Hematopoietic multipotent progenitor cell treated with erythropoietin and hydrocortisone succinate and interleukin-3 and kit ligand, for 6 days (in vitro differentiated cells): ENCODE measurements around the gene GGT7.
A peak's percentile ranks its signal among the peaks of the same experiment; 100 is the strongest.
"Not testable (repeated sequence)": the region's sequence is repeated elsewhere in the genome, so short reads cannot be mapped to it uniquely, and the experiment has no call there.

Experiments used
- DNase-seq: peaks from one replicate; pipeline ENCODE4 v3.0.0-alpha.2; 2015

Gene GGT7

DNA sequence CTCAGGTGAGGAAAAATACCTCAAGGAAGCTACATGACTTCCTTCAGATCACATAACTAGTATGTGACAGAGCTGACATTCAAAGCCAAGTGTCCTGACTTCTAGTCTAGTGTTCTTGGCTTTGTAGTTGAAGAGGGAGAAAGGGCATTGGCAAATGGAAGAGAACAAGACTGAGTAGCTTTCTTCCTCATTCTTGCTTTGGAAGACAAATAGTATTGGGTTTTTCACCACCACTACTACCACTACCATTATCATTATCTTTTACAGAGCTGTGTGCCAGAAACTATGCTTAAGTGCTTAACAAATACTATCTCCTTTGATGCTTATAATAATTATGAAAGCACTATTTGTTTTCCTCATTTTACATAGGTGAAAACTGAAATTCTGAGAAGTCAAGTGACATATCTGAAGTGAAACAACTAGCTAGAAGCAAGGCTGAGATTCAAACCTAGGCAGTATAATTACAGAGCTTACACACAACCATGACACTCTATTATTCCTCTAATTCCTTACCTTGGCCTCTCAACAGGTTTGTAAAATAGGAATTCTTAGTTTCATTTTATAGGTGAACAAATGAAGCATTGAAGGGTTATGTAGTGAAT, 10.5 kb upstream of the GGT7 start:
- no peak for DNase-seq

DNA sequence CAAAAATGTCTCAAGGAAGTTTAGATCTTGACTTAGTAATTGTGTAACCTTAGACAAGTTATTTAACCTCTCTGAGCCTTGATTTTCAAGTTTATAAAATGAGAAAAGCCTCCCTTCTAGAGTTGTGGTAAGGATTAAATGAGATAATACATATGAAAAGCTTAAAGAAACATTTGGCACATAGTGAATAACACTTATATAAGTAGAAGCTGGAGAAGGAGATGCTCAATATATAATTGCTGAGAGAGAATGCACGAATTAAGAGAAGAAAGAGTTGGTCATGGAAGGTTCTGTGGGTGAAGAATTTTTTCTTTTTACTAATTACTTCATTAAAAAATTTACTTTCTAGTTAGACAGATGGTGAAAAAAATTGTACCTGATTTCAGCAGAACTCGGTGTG, 9.0 kb upstream of the GGT7 start:
- DNase-seq: no peak

DNA sequence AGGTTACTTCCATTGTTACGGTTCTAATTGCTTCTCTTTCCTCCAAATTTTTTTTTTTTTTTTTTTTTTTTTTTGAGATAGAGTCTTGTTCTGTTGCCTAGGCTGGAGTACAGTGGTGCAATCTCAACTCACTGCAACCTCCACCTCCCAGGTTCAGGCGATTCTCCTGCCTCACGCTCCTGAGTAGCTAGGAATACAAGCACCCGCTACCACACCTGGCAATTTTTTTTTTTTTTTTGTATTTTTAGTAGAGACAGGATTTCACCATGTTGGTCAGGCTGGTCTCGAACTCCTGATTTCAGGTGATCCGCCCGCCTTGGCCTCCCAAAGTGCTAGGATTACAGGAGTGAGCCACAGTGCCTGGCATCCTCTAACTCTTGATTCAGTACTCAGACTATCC, 8.3 kb upstream of the GGT7 start:
- DNase-seq: not testable (repeated sequence)

DNA sequence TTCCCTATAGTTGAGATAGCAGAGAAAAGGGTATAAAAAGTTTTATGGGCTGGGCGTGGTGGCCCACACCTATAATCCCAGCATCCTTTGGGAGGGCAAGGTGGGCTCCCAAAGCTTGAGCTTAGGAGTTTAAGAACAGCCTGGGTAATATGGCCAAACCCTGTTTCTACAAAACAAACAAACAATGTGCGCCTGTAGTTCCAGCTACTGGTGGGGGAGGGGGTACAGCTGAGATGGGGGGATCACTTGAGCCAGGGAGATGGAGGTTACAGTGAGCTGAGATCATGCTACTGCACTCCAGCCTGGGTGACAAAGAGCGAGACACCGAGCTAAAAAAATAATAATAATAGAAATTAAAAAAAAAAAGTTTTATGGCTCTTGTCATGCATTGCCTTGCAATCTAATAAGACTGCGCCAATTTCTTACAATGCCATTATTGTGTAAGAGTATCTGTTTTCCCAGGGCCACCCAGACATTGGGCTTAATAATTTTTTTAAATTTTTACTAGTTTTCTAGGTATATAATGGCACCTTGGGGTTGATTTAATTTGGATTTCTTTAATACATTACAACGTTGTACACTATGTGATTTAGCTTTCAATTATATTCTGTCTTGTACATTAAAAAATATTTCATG, 7.7 kb upstream of the GGT7 start:
- no peak for DNase-seq

DNA sequence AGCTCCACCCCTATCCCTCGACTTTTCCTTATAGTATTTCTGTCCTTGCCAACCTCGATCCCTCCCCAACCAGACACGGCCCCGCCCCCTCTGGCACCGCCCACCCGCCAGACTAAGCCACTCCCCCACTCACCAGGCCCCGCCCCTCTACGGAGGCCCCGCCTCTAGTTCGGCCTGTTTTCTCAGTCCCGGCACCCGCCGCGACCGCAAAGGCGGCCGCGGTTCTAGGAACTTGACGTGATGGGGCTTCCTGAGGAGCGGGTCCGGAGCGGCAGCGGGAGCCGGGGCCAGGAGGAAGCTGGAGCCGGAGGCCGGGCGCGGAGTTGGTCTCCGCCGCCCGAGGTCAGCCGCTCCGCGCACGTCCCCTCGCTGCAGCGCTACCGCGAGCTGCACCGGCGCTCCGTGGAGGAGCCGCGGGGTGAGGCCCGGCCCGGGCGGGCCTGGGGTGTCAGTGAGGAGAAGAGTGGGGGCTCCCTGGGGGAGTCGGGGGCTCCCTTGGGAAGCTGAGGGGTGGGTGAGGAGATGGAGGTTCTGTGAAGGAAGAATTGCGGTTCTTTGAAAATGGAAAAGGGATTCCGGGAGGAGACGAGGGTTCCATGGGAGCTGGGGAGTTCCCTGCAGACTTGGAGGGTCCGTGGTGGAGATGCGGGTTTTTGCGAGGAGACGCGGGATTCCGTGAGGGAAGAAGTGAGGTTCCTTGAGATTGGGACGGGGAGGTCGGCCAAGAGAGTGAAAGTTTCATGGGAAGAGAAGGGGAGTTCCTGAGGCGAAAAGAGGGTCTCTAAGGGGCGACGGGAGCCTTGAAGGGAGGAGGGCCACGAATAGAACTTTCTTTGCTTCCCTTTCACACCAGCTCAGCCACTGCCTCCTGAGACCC, 4.0 kb upstream of the GGT7 start, which contains the start of gene ACSS2:
Gene ACSS2, plus strand, starts transcription at position 207 of the 877 bp plus-strand sequence. Its CDS starts 34 bp downstream, at position 241.
- DNase-seq: no peak

DNA sequence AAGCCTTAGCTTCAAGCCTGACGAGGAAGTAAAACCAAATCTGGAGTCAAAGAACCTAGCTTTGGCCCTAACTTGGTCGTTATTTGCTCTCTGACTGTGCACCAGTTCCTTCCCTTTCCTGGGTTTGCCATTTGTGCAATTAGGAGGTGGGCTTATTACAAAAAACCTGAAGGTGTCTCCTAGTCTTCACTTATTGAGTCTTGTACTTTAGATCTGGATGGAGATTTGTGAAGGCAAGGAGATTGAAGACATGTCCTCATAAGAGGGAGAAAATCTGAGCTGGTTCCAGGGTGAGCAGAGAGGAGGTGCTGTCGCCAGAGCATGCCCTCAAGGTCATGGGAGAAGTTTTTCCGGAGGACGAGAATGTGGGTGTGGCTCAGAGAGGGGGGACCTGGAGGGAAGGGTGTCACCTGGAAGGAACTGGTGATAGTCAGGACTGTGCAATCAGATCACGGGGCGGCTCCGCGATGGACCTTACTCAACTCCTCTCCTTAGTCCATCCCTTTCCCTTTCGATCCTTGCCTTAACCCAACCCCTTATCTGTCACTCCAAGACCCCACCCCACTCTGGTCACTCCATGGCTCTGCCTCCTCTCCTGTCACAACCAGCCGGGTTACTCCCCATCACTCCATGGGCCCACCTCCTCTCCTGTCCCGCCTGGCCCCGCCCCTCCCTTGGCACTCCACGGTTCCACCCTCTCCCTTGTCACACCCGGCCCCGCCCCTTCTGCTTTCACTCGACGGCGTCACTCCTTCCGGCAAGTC, 3.2 kb upstream of the GGT7 start:
- DNase-seq: peak; percentile 99

DNA sequence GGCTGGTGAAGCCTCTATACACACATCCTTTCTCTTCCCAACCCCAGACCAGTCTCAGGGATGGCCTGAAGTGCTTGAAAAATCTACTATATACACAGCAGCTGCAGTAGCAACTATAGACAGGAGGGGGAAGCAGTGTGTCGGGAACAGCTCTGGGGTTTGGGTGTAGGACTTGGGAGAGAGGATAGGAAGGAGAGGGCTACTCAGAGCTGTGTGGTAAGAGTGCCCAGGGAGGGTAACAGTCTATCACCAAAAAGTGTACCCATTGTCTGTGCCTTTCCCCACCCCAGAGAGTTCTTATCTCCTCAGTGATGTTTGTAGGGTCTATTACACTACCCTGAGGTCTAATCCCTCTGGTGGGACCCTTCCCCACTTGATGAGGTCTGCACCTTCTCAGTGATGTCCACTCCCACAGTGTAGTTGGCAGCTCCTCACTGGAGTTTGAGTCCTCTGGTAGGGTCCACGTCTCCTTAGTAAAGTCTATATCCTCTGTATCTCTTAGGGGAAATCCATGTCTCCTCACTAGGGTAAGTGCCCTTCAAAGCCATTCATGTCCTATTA, 1.5 kb upstream of the GGT7 start:
- peak; percentile 93 for DNase-seq

DNA sequence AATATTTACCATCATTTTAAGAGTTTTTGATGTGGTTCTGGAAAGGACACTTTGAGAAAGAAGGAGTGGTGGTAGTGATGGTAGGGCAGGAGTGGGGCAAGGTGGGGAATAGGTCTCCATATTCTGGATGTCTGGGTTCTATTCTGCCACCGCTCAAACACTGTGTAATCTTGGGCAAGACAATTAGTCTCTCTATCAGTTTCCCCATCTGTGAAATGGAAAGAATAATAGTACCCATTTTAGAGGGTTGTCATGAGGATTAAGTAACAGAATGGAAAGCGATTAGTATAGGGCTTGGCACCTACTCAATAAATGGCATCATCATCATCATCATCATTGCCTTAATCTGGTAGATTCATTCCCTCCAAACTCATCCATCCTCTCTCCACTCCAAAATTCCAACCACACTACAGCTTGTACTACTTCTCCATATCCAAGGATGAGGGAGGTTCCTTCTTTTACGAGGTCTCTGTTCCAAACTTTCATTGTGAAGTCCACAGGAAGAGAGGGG, 982 bp upstream of the GGT7 start:
- no peak for DNase-seq

DNA sequence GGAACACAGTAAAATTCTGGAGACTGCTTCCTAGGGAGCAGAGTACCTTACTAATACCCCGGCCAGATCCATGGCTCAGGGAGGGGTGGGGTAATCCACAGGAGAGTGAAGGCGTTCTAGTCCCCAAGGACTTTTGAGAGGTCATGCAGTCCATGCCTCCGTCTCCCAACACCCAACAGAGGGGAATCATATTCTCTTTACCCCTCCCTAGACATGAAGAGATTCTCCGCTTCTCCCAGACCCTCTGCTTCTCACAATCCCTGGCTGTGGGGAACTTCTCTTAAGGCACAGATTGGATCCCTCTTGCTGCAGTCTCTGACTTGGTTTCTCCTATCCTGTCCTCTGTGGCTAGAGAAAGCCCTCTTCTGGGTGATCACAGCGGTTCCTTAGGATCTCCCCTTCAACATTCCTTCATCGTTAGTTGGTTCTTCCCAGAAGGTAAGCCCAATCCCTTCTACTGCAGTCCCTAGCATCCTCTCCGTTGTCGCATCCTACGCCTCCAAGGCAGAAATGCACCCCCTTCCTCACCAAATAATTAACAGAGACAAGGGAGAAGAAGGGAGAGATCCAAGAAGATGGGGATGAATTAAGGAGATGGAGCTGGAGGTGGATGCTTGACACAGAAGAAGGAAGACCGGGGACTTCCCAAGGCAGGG, 562 bp downstream of the GGT7 start:
- no peak for DNase-seq

DNA sequence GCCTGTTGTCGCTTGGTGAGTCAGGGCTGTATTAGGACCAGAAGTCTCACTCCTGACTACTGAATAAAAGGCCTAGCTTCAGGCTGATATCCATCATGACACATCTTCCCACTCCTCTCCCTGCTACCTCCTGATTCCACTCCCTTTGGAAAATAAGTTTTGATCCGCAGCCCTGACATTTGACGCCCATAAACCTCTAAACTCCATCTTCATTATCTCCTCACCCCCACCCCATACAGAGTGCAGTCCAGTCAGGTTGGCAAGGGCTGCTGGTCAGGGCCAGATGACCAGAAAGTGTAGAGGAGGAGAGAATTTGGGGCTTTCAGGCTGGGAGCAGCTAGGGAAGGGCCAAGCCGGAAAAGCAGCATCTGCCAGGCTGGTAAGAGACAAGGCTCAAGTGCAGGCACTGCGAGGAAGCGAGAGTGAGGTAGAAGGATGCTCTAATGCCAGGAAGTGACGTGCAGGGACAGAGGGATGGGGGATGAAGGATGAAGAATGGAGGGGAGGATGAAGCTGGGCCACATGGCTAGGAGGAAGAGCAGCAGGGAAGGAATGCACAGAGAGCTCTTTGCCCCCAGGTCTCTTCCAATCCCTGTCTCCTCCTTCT, 1.2 kb downstream of the GGT7 start:
- no peak for DNase-seq

DNA sequence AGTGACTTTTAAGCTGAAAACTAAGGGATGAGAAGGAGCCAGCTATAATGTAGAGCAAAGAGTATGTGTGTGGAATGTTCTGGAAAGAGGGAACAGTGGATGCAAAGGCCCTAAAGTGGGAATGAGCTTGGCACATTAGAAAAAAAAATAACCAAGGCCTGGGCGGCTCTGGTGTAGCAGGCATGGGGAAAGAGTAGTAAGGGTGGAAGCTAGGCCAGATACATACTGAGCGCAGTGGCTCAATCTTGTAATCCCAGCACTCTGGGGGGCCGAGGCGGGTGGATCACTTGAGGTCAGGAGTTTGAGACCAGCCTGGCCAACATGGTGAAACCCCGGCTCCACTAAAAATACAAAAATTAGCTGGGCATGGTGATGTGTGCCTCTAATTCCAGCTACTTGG, 8.4 kb downstream of the GGT7 start:
- no peak for DNase-seq

DNA sequence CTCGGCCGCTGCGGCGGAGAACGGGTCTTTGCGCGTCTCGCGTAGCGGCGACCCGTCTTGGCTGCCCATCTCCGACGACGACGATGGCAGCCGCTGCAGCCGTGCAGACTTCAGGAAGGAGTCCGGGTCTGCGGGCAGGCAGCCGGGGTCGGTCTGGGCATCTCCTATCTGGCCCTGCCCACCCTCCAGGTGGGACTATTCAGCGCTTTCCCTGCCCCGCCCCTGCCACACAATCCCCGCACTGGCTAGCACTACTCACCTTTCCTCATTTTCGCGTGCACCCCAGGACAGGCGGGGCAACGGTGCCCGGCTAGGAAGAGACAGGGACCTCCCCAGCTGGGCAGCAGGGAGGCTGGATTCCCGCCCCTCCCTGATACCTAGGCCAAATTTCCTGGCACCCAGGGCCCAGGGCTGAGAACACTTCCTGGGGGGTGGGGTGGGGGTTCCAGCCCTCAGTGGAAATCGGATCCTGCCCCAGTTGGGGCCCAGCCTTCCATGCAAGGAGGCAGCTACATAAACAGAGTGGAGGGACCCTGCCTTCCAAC, 9.2 kb downstream of the GGT7 start:
- DNase-seq: no peak

DNA sequence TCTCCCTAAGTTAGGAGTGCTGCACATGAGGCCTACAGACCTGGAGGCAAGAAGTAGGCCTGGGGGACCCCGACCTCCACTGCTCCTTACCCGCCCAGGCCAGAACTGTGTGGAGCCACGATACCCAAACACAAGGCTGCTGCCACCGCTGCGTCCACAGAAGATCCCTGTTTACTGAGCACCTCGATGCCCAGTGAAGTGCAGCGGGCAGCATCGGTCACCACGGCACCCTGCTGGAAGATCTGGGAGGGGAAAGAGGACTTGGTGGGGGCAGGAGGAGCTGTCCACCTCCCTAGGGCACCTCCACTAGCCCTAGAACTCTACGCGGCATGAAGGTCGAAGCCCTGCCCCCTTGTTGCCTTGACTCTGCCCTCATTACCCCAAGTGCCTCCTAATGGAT, 9.9 kb downstream of the GGT7 start:
- no peak for DNase-seq

DNA sequence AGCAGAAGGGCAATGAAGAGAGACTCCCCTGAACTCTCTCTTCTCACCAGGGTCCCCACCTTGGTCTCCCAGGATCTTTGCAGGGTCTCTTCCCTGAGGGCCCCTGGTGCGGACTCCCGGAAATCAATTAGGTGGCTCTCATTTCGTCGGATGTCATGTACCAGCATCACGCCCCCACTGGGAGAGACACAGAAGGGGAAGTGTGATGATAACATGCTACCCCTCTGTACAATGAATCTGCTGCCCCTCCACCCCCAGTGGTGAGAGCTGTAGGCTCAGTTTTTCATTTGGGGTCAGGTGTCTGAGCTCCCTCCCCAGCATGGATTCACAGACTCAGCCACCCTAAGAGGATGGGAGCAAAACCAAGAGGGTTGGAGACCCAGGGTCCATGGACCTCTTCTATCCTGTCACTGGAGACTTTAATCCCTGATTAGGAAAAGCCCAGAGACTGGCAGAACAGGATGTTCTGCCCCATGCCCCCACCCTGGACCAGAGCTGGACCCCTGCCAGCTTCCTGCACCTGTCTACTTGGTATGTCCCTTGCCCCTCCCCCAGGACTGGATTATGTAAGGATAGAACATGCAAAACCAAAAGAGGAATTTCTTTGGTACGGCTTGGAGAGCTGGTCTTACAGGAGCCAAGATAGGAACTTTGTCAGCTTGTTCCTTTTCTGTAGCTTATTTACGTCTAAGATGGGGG, 11.1 kb downstream of the GGT7 start:
- no peak for DNase-seq

DNA sequence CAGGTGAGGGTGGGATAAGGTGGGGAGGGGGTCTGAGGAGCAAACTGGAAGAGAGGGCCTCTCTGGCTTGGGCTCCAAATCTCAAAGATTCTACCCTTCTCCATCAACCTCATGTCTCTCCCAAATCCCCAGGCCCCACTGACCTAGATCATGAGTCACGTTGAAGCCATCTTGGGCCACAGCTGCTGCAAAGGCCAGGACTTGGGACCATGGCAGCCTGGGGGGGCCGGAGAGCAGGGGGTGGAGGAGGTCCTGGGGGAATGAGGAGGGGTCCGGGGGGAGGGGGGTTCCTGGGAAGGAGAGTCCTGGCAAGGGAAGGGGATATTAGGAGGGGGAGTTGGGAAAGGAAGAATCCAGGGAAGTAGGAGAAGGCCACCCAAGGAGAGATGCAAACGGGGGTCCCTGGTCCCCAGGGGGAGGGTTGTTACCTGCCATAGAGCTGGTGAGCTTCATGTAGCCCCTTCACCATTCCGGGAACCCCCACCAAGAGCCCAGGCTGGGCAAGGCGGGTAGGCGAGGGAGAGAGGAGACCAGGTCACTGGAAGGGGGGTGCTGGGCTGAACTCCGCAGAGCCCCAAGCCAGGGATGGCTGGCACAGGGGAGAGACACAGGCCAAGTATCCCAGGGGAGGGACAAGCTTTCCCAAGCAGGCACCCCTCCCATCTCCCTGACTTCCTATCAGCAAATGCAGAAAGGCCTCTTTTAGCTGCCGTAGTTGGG, 12.7 kb downstream of the GGT7 start:
- no peak for DNase-seq

DNA sequence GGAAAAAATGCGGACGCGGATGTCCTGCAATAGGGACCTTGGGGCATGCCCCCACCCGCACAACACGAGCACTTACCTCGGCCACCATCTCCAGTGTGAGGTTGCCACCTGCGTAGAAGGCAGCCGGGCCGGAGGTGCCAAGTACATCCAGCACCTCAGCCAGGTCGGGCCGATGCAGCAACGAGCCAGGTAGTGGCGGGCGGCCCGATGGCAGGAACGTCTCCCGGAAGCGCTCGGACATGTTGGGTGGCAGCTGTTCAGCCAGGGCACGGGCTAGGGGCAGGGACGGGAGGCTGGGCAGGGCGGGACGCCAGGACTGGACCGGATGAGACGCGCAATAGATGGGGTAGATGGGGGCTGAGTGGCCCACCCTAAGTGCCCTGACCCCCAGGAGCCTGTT, 13.3 kb downstream of the GGT7 start:
- no peak for DNase-seq

DNA sequence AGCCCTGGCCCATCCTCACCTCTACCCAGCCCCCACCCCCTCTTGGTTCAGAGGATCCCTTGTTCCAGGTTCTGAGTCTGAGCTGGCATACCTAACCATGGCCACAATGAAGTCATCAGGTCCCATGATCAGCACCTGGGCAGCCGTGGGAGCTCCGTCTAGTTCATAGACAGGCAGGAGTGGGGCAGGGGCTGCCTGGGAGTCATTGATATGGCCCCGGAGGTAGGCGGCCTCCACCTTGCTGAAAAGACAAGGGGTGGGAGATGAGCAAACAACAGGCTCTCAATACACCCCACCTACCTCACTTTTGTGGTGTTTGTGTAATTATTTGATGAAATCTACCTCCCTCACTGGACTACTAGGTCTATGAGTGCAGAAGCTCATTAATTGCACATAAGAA, 20.4 kb downstream of the GGT7 start:
- DNase-seq: no peak

DNA sequence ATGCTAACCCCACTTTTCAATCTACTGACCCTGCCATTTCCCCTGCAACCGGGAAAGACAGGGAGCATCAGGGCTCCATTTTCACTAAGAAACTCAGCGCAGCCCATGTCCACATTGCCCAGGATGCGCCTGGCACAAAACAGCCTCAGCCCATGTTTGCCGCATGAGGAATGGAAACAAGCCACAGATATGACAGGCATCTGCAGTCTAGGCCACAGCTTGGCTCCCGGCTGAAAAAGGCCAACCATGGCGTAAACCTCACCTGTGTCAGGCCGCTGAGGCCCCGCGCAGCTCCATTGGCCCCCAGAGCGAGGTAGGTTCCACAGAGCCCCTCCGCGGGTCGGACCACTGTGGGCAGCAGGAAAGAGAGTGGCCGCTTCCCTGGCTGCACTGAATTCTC, 21.7 kb downstream of the GGT7 start:
- DNase-seq: no peak

DNA sequence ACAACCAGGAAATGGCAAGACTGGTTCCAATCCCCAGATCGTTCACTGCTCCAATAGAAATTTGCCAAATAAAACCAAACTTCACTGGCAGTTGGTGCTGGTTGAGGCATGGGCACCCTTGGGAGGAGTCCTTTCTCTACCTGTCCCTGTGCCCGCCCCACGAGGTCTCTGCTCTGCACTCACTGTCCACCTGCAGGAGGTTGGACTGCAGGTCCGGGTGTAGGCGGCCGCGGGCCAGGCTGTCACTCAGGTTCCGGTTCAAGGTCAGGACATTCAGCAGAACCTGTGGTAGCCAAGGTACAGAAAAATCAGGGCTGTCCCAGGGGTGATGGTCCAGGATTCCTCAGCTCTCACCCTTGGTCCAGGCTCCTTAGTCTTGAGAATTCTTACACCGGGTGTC, 22.9 kb downstream of the GGT7 start:
- DNase-seq: no peak

DNA sequence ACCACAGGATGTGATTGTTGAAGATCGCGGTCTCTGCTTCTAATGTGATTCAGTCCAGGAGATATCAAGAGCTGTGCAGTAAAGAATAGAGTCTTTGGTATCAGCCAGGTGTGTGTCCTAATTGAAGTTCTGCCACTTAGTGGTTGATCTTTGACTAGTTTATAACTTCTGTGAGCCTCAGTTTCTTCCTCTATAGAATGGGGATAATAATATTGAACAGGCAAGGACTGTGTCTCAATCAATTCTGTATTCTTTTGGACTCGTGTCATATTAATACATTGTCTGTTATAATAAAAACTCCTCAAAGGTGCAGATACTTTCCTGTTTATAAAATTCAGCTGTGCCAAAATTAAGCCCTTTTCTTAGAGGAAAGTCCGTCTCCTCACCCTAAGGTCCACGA, 24.1 kb downstream of the GGT7 start:
- DNase-seq: no peak
